ENCODE data around the gene SNU13. TPM values are rescaled to one million over a fixed set of nuclear protein-coding genes. Genes with fewer than 3 reads are reported as not detected.
"Not testable (repeated sequence)": the region's sequence is repeated elsewhere in the genome, so short reads cannot be mapped to it uniquely, and the experiment has no call there.

The SNU13 gene
- total and polyA plus RNA-seq, 2 experiments from 2014 or later, result 119 to 245 TPM

DNA sequence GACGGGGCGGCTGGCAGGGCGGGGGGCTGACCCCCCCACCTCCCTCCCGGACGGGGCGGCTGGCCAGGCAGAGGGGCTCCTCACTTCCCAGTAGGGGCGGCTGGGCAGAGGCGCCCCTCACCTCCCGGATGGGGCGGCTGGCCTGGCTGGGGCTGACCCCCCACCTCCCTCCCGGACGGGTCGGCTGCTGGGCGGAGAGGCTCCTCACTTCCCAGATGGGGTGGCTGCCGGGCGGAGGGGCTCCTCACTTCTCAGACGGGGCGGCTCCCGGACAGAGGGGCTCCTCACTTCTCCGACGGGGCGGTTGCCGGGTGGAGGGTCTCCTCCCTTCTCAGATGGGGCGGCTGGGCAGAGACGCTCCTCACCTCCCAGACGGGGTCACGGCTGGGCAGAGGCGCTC lies 57.6 kb downstream of the SNU13 start:
- not testable (repeated sequence) for H3K27me3 ChIP-seq; H4K20me1 ChIP-seq (ENCODE audit: insufficient read depth, poor library complexity, severe bottlenecking); H3K36me3 ChIP-seq (replicated peaks; ENCODE audit: insufficient read depth, low read depth); H2AFZ ChIP-seq; DNase-seq (ENCODE audit: low spot score); H3K9me3 ChIP-seq (ENCODE audit: low read depth); H3K9me2 ChIP-seq (replicated peaks; ENCODE audit: insufficient read depth); H3K4me1 ChIP-seq (ENCODE audit: insufficient read depth); H3K27ac ChIP-seq; H3K4me2 ChIP-seq; H3K4me3 ChIP-seq
- WGBS (ENCODE audit: low lambda C conversion rate, missing lambda C conversion rate), result 100% methylated on average over 1 of the region's 28 CpGs
- H3K79me2 ChIP-seq, result peaks cover 50% of the 10 kb centered on the region

DNA sequence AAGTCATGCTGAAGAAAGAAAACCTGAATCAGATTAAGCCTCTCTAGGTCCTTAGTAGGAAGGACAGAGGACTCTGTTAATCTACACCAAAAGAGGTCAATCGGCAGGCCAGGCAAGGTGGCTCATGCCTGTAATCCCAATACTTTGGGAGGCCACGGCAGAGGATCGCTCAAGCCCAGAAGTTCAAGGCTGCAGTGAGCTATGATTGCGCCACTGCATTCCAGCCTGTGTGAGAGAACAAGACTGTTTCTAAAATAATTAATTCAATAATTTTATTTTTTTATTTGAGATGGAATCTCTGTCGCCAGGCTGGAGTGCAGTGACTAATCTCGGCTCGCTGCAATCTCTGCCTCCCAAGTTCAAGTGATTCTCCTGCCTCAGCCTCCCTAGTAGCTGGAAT lies 63.1 kb downstream of the SNU13 start:
- Histone ChIP-seq H3K4me2 (no peak overlapping the region), H3K4me3 (no peak overlapping the region), H2AFZ (no peak overlapping the region), H3K27me3 (no peaks in the 10 kb centered on the region), H3K27ac (no peak overlapping the region), H3K9me2 (replicated peaks; ENCODE audit: insufficient read depth) (no peaks in the 10 kb centered on the region), H3K4me1 (ENCODE audit: insufficient read depth) (peaks cover 8% of the 10 kb centered on the region), H4K20me1 (ENCODE audit: insufficient read depth, poor library complexity, severe bottlenecking) (peaks cover 11% of the 10 kb centered on the region), H3K79me2 (peaks cover 75% of the 10 kb centered on the region), H3K9me3 (ENCODE audit: low read depth) (no peaks in the 10 kb centered on the region), H3K36me3 (replicated peaks; ENCODE audit: insufficient read depth, low read depth) (no peaks in the 10 kb centered on the region)
- no peak for DNase-seq (ENCODE audit: low spot score)
- TF ChIP-seq EZH2phosphoT487 (IDR thresholded peaks at IDR 0.05; ENCODE audit: low read depth, severe bottlenecking, unreplicated experiment), result no peak
- TF ChIP-seq, protein P1, sequence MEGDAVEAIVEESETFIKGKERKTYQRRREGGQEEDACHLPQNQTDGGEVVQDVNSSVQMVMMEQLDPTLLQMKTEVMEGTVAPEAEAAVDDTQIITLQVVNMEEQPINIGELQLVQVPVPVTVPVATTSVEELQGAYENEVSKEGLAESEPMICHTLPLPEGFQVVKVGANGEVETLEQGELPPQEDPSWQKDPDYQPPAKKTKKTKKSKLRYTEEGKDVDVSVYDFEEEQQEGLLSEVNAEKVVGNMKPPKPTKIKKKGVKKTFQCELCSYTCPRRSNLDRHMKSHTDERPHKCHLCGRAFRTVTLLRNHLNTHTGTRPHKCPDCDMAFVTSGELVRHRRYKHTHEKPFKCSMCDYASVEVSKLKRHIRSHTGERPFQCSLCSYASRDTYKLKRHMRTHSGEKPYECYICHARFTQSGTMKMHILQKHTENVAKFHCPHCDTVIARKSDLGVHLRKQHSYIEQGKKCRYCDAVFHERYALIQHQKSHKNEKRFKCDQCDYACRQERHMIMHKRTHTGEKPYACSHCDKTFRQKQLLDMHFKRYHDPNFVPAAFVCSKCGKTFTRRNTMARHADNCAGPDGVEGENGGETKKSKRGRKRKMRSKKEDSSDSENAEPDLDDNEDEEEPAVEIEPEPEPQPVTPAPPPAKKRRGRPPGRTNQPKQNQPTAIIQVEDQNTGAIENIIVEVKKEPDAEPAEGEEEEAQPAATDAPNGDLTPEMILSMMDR (IDR thresholded peaks at IDR 0.05; ENCODE audit: poor library complexity), result no peak
- no peak for TF ChIP-seq EZH2 (IDR thresholded peaks at IDR 0.05; ENCODE audit: borderline replicate concordance)
- 95% methylated on average over 7 of the region's 7 CpGs for WGBS (ENCODE audit: low lambda C conversion rate, missing lambda C conversion rate)

Small RNAs within 50 kb of the gene (small RNA-seq; reads per million reads assigned to genes)
- gene HMGN2P10 (not detected), gene RF00019 (not detected), gene RNU6-476P (not detected), gene RNU6ATAC22P (not detected)

Other genes with a start within 250 kb of the SNU13 start
- 33.2 and 37.8 TPM in 2 replicates for gene TOB2, start 242.1 kb downstream of the SNU13 start, total RNA-seq
- 30.8 and 38.5 TPM in 2 replicates for gene TOB2, start 242.1 kb downstream of the SNU13 start, polyA plus RNA-seq
- gene PHF5A, start 220.2 kb downstream of the SNU13 start, total RNA-seq, result 55.2 and 59.9 TPM in 2 replicates
- gene PHF5A, start 220.2 kb downstream of the SNU13 start, polyA plus RNA-seq, result 16.8 and 21.9 TPM in 2 replicates
- 111 and 129 TPM in 2 replicates for gene ACO2, start 219.8 kb downstream of the SNU13 start, total RNA-seq
- 167 and 196 TPM in 2 replicates for gene ACO2, start 219.8 kb downstream of the SNU13 start, polyA plus RNA-seq
- 14.5 and 17.5 TPM in 2 replicates for gene POLR3H, start 144.4 kb downstream of the SNU13 start, total RNA-seq
- 37.4 and 41.1 TPM in 2 replicates for gene POLR3H, start 144.4 kb downstream of the SNU13 start, polyA plus RNA-seq
- gene CSDC2, start 127.9 kb downstream of the SNU13 start, total RNA-seq, result 1.7 and 2.7 TPM in 2 replicates
- gene CSDC2, start 127.9 kb downstream of the SNU13 start, polyA plus RNA-seq, result 5.0 and 5.4 TPM in 2 replicates
- 36.5 and 42.3 TPM in 2 replicates for gene PMM1, start 99.0 kb downstream of the SNU13 start, total RNA-seq
- gene PMM1, start 99.0 kb downstream of the SNU13 start, polyA plus RNA-seq, result 66.1 and 68.7 TPM in 2 replicates
- 29.0 and 32.1 TPM in 2 replicates for gene DESI1, start 67.8 kb downstream of the SNU13 start, total RNA-seq
- 31.2 and 32.5 TPM in 2 replicates for gene DESI1, start 67.8 kb downstream of the SNU13 start, polyA plus RNA-seq
- 273 and 276 TPM in 2 replicates for gene XRCC6, start 67.6 kb downstream of the SNU13 start, total RNA-seq
- 242 and 260 TPM in 2 replicates for gene XRCC6, start 67.6 kb downstream of the SNU13 start, polyA plus RNA-seq
- not detected in 2 replicates for gene MEI1, start 10.6 kb upstream of the SNU13 start, total RNA-seq
- gene MEI1, start 10.6 kb upstream of the SNU13 start, polyA plus RNA-seq, result 0.18 and 2.4 TPM in 2 replicates
- 7.2 and 9.2 TPM in 2 replicates for gene CCDC134, start 111.8 kb upstream of the SNU13 start, total RNA-seq
- gene CCDC134, start 111.8 kb upstream of the SNU13 start, polyA plus RNA-seq, result 4.1 and 7.4 TPM in 2 replicates
- 109 and 114 TPM in 2 replicates for gene SREBF2, start 144.2 kb upstream of the SNU13 start, total RNA-seq
- gene SREBF2, start 144.2 kb upstream of the SNU13 start, polyA plus RNA-seq, result 96.3 and 113 TPM in 2 replicates
- not detected in 2 replicates for gene SHISA8, start 226.2 kb upstream of the SNU13 start, total RNA-seq
- gene SHISA8, start 226.2 kb upstream of the SNU13 start, polyA plus RNA-seq, result 0.33 TPM in 1 of 2 replicates, not detected in the other
- gene TNFRSF13C, start 237.9 kb upstream of the SNU13 start, total RNA-seq, result 0.07 and 0.12 TPM in 2 replicates
- 0.18 and 0.52 TPM in 2 replicates for gene TNFRSF13C, start 237.9 kb upstream of the SNU13 start, polyA plus RNA-seq